Dermis blood vessel endothelial cell (primary cell): Measurements from ENCODE around the gene ZDHHC12. TPM values are rescaled to one million over a fixed set of nuclear protein-coding genes. Genes with fewer than 3 reads are reported as not detected.

Experiments
- DNase-seq: peaks from one replicate; pipeline ENCODE4 v3.0.0; 2010
- total RNA-seq: library from RNA; depleted of rRNA; stranded (reverse); fragments of >200 nt; gene quantifications from 2 replicates; pipeline ENCODE4 v1.2.3, GENCODE V29; 2014

Gene ZDHHC12, protein sequence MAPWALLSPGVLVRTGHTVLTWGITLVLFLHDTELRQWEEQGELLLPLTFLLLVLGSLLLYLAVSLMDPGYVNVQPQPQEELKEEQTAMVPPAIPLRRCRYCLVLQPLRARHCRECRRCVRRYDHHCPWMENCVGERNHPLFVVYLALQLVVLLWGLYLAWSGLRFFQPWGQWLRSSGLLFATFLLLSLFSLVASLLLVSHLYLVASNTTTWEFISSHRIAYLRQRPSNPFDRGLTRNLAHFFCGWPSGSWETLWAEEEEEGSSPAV
- 41.0 and 104 TPM in 2 replicates for total RNA-seq

DNA sequence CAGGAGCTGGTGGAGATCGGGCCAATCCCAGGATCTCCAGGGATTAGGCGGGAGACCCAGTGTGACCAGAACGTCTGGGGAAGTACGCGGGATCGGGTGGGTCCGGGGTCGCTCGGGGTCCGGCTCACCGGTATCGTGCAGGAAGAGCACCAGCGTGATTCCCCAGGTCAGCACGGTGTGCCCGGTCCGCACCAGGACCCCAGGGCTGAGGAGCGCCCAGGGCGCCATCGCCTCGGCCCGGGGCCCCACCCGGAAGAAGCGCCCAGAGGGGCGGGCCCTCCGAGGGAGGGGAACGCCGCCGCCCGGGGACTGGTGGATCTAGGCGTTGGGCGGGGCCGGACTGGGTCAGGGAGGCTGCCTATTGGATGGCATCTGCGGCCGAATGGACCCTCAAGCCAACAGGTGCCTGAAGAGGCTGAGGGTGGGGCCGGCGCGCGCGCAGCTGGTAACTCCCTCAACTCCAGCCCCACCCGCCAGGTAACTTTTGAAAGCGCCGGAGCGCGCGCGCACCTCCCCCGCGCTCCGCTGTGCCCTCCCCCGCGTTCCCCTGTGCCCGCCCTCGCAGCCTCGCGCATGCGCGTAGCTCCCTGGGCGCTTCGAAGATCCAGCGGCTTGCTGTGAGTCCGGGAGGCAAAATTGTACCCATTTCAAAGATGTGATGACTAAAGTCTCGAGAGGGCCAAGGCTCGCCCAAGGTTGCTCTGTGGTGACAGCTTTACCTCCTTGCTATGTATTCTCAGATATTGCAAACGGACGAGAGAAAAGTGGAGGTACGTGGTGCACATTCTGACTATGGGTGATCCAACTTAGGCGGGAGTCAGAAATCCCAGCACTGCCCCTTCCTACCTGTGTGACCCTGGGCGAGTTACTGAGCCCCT, at the start of gene ZDHHC12:
Gene ZDHHC12 (minus strand): TSS at position 262 of the 878 bp plus-strand sequence. CDS start 34 bp downstream, at position 228.
- DNase-seq, result peak; percentile 96

DNA sequence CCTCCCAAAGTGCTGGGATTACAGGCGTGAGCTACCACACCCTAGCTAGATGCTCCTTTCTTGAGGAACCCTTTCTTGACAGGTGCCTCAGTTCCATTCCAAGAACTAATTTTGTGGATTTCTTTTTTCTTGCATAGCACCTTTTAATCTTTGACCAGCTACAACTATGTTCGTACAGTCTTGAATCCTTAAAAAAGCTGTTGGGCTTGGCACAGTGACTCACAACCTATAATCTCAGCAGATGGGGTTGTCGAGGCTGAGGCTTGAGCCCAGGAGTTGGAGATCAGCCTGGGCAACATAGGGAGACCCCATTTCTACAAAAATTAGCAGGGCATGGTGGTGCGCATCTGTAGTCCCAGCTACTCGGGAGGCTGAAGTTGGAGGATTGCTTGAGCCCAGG, 49.1 kb upstream of the ZDHHC12 start:
- no peak for DNase-seq

DNA sequence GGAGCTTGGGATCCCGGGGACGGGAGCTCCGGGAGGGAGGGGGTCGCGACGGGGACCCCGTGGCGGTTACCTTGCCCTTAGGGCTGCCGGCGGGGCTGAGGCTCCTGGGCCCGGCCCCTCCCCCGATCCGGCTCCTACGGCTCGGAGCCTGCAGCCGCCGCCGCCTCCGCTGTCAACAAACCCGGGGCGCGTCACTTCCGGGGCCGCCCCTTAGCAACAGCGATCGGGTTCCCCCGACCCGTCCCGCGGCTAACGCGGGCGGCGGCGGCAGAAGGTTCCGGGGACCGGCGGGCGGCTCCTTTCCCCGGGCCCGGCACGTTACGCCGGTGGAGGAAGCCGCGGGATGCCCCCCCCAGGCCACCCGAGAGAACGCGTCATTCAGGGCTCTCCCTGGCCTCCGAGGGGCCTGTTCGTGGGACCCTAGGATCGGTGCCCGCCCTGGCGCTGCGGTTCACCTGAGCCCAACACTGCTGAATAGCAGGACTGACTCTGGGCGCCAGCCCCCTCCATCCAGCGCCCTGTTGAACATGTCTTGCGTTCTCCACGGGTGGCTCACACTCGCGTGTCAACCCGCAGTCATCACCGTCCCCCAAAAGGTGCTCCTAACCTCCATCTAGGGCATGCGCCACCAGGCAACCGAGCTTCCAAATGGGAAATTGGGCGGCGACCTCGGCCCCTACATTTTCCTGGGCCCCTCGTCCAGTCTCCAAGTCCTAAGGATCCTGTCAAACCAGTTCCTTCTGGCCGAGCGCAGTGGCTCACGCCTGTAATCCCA, 48.0 kb upstream of the ZDHHC12 start, which contains the start of gene ZER1:
Gene ZER1 (minus strand): TSS at position 183 of the 775 bp plus-strand sequence. CDS start 16,362 bp downstream, outside the sequence.
- DNase-seq, result peak; percentile 92

DNA sequence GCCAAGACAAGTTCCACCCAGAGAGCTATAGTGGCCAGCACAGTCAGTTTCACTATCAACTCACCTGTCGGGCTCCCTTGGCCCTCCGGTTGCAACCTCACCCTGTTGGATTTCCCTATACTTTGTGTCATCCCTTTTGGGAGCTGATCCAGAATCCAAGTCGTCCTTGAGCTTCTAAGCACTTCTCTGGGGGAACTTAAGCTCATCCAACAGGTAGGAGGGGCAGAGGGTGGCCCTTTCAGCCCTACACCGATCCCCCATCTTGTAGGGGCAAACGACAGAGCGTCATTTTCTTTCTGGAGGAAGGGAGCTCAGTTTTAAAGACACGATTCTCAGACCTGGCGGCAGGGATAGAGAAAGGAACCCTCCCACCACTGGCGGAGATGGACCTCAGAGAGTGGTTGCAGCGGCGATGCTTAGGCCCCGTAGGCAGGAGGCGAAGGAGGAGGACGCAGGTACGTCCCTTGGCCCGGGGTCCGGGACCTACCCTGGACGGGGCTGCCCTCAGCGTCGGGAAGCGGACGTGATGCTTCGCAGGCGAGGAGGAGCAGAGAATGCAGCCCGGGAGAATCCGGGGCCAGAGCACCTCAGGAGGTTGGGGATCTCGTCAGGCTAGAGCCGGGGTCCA, 47.3 kb upstream of the ZDHHC12 start:
- DNase-seq, result peak; percentile 58

DNA sequence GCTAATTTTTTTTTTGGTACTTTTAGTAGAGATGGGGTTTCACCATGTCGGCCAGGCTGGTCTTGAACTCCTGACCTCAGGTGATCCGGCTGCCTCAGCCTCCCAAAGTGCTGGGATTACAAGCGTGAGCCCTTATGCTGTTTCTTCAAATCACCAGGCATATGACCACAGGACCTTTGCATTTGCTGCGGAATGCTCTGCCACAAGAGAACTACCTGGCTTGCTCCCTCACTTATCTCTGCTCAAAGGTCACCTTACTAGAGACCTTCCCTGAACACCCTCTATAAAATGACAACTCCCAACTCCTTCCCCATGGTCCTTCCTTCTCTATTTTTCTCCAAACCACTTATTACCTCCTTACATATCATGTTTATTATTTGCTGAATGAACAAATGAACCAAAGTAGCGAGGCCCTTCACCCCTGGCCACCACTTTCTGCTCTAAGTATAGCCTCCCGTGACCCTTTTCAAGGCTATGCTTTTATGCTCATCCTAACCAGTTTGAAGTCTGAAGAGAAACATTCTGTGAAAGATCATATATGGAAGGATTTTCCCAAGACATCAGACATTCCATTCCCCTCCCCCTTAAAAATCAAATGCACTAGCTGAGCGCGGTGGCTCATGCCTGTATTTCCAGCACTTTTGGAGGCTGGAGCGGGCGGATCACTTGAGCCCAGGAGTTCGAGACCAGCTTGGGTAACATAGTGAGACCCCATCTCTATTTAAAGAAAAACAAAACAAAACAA, 46.5 kb upstream of the ZDHHC12 start:
- no peak for DNase-seq

DNA sequence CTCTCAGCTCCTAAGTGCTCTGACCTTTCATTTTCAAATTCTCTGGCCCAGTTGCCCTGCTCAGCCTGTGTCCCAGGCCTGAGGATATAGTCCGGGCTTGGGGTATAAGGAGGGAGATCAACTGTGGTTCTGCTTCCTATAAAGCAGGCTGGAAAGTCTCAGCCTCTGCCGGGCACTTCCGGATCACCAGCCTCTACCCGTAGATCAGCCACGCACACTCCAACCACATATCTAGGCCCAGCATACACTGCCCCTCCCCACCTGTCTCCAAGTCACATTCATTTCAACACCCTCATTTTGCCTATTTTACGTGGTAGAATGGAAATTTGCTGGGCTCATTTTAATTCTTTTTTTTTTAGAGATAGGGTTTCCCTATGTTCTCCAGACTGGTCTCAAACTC, 44.7 kb upstream of the ZDHHC12 start:
- DNase-seq, result no peak

DNA sequence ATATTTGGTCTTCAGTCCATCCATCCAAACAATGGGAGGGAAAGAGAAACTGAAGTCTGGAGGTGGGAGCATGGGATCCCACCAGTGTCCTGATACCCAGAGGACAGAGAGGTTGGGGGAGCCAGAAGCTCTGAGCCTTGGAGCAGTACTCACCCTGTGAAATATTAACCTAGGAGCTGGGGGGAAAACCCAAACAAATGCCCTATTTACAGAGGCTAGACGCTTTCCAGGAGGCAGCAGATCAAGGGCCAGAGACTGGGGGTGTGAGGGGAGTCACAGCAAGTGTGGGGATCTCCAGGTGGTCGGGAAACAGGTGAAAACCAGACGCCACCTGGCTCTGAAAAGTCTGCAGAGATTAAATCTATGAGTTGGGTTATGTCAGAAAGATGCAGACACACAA, 41.6 kb upstream of the ZDHHC12 start:
- no peak for DNase-seq

DNA sequence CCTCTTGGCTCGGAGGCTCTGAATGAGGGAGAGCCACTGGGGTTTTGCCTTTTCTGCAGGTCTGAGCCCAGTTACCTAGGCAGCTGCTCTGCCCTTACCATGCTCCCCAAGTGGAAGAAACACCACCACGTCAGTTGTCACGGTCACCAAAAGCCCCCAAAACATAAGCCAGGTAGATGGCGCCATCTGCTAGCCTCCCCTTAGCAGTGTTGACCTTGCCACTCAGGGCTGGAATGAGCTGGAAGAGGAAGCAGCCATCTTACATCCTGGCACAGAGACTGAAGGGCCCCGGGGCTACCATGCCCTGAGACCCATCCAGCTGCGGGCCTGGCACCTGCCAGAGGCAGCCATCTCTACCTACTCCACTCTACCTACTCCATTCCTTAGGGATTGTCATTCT, 40.4 kb upstream of the ZDHHC12 start:
- no peak for DNase-seq

DNA sequence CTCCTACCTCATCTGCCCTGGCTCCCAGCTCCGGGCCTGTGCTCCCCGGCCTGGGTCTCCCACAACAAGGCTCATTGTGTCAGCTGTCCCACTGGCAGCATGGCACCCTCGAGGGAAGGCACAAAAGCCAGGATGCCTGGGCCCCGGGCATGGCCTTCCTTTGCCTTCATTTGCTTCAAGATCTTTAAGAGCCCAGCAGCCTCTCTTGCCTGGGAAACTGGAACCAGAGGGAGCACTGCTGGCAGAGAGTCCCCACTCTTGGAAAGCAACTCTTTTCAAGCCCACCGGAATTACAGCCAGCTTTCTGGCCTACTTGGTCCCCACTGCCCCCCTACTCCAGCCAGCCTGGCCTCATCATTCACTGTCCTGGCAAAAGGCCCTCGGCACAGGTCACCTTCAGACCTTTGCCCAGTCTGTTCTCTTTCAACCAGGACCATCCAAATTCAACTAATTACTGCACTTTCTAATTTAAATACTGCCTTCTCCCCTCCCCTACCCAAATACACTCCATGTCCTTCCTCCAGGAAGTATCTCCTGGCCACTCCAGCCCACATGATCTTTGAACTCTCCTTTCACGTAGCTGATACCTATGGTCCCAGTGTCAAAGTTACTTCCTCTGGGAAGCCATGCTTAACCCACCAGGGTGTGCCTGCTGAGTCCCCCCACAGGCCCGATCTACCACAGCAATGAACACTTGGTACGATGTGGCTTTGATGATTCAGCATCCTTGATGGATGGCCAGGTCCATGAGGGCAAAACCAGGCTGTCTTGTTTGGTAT, 38.9 kb upstream of the ZDHHC12 start:
- no peak for DNase-seq

DNA sequence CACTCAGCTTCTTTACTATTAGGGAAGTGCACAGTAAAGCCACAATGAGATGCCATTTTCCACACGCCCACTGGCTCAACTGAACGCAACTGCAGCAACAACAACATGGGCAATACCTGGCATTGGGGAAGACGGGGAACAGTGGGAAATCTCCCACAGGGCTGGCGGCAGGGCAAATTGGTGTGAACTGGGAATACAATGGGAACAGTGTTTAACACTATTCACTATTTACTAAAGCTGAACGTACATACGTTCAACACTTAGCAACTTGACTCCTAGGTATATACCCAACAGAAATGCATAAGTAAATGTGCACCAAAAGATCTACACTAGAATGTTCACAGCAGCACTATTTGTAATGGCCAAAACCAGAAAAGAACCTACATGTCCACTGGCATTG, 33.7 kb upstream of the ZDHHC12 start:
- DNase-seq, result no peak

DNA sequence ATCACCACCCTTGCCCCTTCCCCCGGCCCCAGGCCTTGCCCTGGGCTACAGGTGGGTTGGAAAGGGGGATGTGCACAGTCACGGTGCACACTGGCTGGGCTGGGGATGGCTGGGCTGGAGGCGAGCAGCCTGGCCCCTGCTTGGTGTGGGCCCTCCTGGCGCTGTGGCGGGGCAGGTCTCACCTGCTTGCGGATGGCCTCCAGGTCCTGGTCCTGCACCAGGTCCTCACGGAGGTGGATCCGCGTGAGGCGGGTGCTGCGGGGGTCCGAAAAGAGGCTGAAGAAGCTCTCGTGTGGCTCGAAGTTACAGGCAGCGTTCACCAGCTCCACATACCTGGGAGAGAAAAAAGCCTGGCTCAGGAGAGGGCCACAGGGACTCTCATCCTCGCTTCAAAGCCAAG, 29.7 kb upstream of the ZDHHC12 start:
- DNase-seq, result no peak

DNA sequence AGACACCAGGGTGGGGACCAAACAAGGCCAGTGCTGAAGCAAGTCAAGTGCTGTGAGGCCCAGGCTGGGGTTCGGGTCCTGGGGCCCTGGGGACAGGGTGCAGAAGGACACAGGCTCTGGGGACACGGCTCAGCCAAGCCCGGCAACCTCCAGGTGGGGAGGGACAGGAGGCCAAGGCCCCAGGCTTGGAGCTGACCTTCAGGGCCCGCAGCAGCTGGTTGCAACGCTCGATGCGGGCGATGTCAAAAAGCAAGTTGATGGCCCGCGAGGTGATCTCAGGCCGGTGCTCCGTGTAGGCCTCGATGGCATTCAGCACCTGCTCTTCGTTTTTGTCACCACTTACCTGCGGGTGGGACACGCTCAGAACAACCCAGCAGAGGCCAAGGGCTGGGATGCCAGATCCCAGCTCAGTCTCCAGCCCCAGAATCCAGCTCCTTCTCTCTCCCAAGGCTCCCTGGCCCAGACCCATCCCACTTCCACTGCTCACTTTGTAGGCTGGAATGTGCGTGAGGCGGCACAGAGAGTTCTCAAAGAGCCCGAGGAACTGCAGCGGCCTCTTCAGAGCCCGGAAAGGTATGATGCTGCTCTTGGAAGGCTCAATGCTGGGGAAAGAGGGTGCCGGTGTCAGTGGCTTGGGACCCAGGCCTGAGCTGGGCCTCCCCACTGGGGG, 27.1 kb upstream of the ZDHHC12 start:
- DNase-seq, result no peak

DNA sequence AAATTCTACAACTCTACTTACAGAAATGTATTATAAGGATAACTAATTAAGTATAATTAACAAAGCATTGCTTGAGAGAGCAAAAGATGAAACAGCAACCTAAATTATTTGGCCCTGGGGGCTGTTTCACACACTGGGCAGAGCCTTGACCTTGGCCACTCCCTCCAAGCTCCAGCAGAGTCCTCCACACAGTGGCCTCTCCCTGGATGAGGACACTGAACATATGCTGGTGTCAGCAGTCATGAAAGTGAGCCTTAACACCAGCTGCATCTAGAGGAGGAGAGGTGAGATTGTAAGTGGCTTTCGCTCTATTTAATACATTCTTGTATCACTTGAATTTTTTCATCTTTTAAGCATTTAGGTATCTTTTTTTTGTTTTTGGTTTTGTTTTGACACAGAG, 23.3 kb upstream of the ZDHHC12 start:
- DNase-seq, result no peak

DNA sequence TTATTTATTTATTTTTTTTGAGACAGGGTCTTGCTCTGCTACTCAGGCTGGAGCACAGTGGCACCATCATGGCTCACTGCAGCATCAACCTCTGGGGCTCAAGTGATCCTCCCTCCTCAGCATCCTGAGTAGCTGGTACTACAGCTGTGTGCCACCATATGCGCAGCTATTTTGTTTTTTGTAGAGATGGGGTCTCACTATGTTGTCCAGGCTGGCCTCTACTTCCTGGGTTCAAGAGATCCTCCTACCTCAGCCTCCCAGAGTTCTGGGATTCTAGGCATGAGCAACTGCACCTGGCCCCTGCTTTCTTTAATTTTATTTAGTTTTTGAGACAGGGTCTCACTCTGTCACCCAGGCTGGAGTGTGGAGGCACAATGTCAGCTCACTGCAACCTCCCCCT, 19.5 kb upstream of the ZDHHC12 start:
- DNase-seq, result no peak

DNA sequence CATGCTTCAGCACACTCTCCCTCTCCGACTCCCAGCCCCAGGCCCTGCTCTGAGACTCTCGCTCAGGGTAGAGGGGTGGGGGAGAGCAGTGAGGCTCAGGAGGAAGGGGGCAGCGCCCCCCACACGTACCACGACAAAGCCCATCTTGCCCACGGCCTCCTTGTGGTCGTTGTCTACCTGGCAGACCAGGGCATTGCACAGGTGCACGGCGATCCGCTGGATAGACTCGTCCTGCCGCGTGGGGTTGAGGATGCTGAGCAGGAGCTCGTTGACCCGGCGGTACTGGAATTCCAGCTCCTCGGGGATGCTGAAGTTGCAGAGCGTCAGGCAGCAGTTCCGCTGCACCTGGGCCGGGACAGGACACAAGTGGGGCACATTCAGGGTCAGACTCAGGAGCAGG, 18.5 kb upstream of the ZDHHC12 start:
- no peak for DNase-seq

DNA sequence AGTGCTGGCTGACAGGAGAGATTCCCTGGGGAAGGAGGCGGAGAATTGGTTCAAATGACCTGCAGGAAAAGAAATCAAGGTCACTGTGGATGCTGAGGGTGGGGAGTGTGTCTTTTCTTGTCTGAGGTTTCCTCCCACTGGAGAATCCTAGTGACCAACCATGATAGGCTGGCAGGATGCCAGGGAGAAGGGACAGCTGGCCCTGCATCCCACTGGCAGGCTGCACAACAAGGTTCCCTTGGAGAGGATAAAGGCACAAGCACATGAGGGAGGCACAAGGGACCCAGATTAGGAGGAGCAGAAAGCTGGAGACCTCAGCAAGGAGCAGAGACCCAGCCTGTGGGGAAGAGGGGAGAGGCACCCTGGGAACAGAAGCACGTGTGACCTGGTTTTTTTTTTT, 11.4 kb upstream of the ZDHHC12 start:
- DNase-seq, result no peak

DNA sequence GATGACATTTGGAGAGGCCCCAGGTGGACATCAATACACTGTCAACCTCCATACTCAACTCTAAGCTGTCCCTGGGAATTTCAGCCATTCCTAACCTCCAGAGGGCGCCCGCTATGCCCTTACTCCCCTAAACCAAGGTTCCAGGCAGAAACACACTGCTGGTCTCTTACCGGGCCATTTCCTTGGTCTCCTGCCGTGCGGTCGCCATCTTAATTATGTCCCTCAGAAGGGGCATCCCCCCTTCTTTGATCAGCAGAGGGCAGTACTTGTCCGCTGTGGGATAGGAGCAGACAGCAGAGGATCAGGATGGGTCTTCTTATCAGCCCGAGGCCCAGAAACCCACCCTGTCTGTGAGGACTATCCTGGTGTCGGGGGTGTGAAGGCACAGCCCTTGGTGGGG, 9.3 kb upstream of the ZDHHC12 start:
- peak; percentile 94 for DNase-seq

DNA sequence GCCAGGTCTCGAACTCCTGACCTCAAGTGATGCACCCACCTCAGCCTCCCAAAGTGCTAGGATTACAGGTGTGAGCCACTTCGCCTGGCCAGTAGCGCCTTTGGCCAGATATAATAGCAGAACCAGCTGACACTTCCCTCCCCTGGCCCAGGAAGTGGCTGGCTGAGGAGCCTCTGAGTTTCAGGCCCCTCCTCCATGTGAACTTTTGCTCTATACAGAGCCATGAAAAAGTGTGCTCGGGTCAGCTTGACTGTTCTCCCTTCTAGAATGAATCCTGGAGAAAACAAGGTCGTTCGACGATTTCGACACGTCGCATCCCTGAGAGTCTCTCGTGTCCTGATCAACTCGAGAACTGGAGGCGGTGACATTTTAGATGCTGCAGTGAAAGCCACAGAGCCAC, 8.6 kb upstream of the ZDHHC12 start:
- DNase-seq, result no peak

DNA sequence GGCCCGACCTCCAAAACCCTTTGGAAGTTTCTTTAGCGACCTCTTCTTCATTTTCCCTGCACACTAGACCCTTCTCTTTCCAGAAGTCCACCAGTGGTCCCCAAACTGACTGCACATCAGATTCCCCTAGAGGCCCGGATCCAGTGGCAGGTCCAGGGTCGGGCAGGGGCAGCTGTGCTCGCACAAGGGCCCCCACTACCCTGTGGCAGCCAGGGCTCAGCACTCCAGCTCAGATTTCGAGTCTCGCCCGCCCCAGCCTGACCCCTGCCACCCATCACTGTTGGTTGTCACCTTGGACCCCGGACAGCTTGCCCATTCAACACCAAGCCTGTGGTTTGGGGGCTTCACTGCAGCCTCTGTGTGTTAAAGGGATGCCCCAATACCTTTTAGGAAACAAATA, 7.8 kb upstream of the ZDHHC12 start:
- no peak for DNase-seq

DNA sequence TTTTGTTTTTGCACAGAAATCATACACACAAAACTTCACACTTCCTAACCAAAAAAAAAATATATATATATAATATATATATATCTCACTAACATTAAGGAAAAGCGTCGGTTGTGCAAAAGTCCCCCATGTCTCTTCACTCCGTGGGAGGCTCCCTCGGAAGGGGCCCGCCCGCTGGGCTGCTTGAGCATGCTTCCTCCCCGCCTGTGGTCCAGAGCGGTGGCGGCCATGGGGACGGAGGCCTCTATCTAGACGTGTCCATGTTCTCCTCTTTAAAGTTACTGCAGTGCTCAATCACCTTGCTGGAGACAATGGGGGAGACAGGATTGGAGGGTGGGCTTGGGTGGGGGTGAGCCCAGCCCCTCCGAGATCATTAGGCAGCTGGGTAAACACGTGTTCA, 7.2 kb upstream of the ZDHHC12 start:
- DNase-seq, result no peak
